Measurements from ENCODE around the gene VEZT. TPM values are rescaled to one million over a fixed set of nuclear protein-coding genes. Genes with fewer than 3 reads are reported as not detected.
A peak's percentile ranks its signal among the peaks of the same experiment; 100 is the strongest.
"Not testable (repeated sequence)": the region's sequence is repeated elsewhere in the genome, so short reads cannot be mapped to it uniquely, and the experiment has no call there.

VEZT gene
- total and polyA plus RNA-seq, 7 donors = 19.9 to 114 (median 82.8) TPM

DNA sequence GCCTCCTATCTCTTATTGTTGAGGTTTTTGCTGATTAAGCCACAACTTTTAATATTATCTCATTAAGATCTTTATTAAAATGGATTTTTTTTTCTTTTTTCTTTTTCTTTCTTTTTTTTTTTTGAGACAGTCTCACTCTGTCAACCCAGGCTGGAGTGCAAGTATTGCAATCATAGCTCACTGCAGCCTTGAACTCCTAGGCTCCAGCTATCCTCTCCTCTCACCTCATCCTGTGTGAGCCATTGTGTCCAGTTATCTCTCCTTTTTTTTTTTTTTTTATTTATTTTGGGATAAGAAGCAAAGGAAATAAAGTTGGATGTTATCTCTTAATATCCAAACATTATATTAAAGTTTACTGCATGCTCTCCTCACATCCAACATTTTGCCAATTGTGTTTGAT lies 12.7 kb downstream of the VEZT start:
- Histone ChIP-seq H3K4me1 (peaks cover 0 to 45% (median 35%) of the 10 kb centered on the region in 4 donors), H3K9me3 (no peaks in the 10 kb centered on the region), H3K36me3 (peaks cover 0 to 1% (median 0%) of the 10 kb centered on the region in 4 donors), H3K27me3 (no peaks in the 10 kb centered on the region), H3K4me3 (no peak overlapping the region), H3K27ac (peak overlapping the region in 1 of 4 donors; percentile 32)
- intact Hi-C loops (cut with DNase I) = no loop called here
- no peak for DNase-seq
- no peak for TF ChIP-seq POLR2A (IDR thresholded peaks at IDR 0.05)
- TF ChIP-seq, protein P1, sequence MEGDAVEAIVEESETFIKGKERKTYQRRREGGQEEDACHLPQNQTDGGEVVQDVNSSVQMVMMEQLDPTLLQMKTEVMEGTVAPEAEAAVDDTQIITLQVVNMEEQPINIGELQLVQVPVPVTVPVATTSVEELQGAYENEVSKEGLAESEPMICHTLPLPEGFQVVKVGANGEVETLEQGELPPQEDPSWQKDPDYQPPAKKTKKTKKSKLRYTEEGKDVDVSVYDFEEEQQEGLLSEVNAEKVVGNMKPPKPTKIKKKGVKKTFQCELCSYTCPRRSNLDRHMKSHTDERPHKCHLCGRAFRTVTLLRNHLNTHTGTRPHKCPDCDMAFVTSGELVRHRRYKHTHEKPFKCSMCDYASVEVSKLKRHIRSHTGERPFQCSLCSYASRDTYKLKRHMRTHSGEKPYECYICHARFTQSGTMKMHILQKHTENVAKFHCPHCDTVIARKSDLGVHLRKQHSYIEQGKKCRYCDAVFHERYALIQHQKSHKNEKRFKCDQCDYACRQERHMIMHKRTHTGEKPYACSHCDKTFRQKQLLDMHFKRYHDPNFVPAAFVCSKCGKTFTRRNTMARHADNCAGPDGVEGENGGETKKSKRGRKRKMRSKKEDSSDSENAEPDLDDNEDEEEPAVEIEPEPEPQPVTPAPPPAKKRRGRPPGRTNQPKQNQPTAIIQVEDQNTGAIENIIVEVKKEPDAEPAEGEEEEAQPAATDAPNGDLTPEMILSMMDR (IDR thresholded peaks at IDR 0.05) = no peak
- no peak for TF ChIP-seq POLR2AphosphoS5 (IDR thresholded peaks at IDR 0.05)
- TF ChIP-seq EP300 (IDR thresholded peaks at IDR 0.05) = no peak

DNA sequence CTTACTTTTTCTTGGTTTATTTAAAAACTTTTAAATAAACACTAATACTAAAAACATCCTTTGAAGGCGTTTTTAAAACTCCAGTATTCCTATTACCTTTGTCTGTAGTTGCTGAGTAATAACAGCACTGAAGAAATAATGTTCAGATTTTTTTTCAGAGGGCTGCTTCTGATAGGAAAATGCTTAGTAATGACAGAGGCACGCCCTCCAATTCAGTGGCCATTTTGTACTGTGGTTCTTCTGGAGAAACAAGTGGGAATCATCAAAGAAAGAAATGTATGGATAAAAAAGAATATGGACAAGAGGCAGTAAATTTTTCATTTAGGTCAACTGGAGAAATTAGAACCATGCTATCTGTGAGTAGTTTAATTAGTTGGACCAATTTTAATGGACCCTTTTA lies 13.6 kb downstream of the VEZT start:
- WGBS, 2 donors = 67 to 75% methylated on average over 2 of the region's 2 CpGs
- Histone ChIP-seq H3K36me3 (no peaks in the 10 kb centered on the region), H3K9me3 (no peaks in the 10 kb centered on the region), H3K4me3 (no peak overlapping the region), H3K4me1 (peaks cover 0 to 45% (median 35%) of the 10 kb centered on the region in 4 donors), H3K27ac (peak overlapping the region in 2 of 4 donors; percentile 30 to 32), H3K27me3 (no peaks in the 10 kb centered on the region)
- intact Hi-C loops (cut with DNase I) = no loop called here
- no peak for TF ChIP-seq POLR2A (IDR thresholded peaks at IDR 0.05)
- TF ChIP-seq, protein P1 (IDR thresholded peaks at IDR 0.05) = no peak
- TF ChIP-seq POLR2AphosphoS5 (IDR thresholded peaks at IDR 0.05) = no peak
- DNase-seq = no peak

DNA sequence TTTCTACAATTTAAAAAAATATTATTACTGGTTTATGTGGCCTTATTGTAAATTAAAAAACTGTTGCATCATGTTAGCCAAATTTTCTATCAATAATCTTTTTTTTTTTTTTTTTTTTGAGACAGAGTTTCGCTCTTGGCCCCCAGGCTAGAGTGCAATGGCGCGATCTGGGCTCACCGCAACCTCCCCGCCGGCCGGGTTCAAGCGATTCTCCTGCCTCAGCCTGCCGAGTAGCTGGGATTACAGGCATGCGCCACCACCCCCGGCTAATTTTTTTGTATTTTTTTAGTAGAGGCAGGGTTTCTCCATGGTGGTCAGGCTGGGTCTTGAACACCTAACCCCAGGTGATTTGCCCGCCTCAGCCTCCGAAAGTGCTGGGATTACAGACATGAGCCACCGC lies 16.6 kb downstream of the VEZT start:
- H3K36me3 ChIP-seq; H3K27me3 ChIP-seq; H3K9me3 ChIP-seq; intact Hi-C loops (cut with DNase I); H3K4me3 ChIP-seq; H3K27ac ChIP-seq; DNase-seq: not testable (repeated sequence)
- H3K4me1 ChIP-seq = peaks cover 0 to 39% (median 34%) of the 10 kb centered on the region in 4 donors
- 97 to 99% methylated on average over 14 of the region's 14 CpGs for WGBS, 2 donors

DNA sequence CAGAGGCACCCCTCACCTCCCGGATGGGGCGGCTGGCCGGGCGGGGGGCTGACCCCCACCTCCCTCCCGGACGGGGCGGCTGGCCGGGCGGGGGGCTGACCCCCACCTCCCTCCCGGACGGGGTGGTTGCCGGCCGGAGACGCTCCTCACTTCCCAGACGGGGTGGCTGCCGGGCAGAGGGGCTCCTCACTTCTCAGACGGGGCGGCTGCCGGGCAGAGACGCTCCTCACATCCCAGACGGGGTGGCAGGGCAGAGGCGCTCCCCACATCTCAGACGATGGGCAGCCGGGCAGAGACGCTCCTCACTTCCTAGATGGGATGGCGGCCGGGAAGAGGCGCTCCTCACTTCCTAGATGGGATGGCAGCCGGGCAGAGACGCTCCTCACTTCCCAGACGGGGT lies 18.0 kb downstream of the VEZT start:
- H3K27me3 ChIP-seq; H3K36me3 ChIP-seq; H3K9me3 ChIP-seq; intact Hi-C loops (cut with DNase I); DNase-seq; H3K4me3 ChIP-seq; H3K27ac ChIP-seq: not testable (repeated sequence)
- H3K4me1 ChIP-seq = peaks cover 0 to 29% (median 22%) of the 10 kb centered on the region in 4 donors
- WGBS, 2 donors = 96% methylated on average over 31 of the region's 31 CpGs

DNA sequence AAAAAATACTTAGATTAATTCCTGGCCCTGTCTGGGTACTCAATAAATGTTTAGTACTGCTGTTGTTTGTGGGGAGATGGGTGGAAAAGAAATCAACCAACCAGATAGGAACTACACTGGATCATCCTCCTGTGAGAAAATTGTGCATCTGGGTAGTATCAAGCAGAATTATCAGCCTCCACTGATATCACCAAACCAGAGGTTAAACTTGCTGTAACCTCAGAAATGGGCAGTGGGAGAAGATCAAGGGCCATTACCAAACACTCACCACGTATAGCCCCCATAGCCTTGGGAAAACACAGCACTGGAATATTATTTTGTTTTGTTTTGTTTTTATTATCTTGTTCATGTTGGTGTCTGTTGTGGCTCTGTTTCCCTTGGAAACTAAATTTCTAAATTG lies 19.7 kb downstream of the VEZT start:
- 79 to 87% methylated on average over 1 of the region's 1 CpG for WGBS, 2 donors
- H3K27ac ChIP-seq = no peak overlapping the region

DNA sequence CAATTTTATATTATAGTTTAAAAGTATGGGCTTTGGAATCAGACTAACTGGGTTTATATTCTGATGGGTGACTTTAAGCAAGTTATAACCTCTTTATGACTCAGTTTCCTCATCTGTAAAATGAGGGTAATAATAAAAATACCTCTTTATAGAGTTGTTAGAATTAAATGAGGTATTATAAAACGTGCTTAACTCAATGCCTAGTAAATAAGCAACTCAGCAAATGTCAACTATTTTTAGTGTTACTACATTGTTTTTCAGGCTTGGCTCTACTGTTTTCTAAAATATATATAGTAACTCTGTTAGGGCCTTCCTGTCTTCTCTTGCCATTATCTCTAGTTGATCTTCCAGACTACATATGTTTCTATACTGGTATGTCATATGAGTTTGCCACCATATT lies 20.5 kb downstream of the VEZT start:
- H3K4me3 ChIP-seq = no peak overlapping the region
- peaks cover 0 to 26% (median 16%) of the 10 kb centered on the region in 4 donors for H3K4me1 ChIP-seq
- peaks cover 0 to 5% (median 0%) of the 10 kb centered on the region in 4 donors for H3K36me3 ChIP-seq
- no peaks in the 10 kb centered on the region for H3K9me3 ChIP-seq
- 71 to 74% methylated on average over 1 of the region's 1 CpG for WGBS, 2 donors
- DNase-seq = no peak
- H3K27me3 ChIP-seq = no peaks in the 10 kb centered on the region
- H3K27ac ChIP-seq = no peak overlapping the region
- TF ChIP-seq POLR2A (IDR thresholded peaks at IDR 0.05) = no peak
- TF ChIP-seq, protein P1 (IDR thresholded peaks at IDR 0.05) = no peak
- intact Hi-C loops (cut with DNase I) = no loop called here

More for the DNA sequence above, 19.7 kb downstream of the VEZT start:
- DNase-seq = no peak
- Histone ChIP-seq H3K4me3 (no peak overlapping the region), H3K9me3 (no peaks in the 10 kb centered on the region), H3K36me3 (peaks cover 0 to 2% (median 0%) of the 10 kb centered on the region in 4 donors), H3K27me3 (no peaks in the 10 kb centered on the region), H3K4me1 (peaks cover 0 to 26% (median 16%) of the 10 kb centered on the region in 4 donors)
- TF ChIP-seq EP300 (IDR thresholded peaks at IDR 0.05) (no peak), POLR2A (IDR thresholded peaks at IDR 0.05) (no peak), POLR2AphosphoS5 (IDR thresholded peaks at IDR 0.05) (no peak)
- TF ChIP-seq, protein P1 (IDR thresholded peaks at IDR 0.05) = no peak
- intact Hi-C loops (cut with DNase I) = no loop called here
